H9 (cell line): Measurements from ENCODE around the gene COL27A1. TPM values are rescaled to one million over a fixed set of nuclear protein-coding genes. Genes with fewer than 3 reads are reported as not detected.

Source experiments
- DNase-seq: peaks from one replicate; pipeline ENCODE4 v3.0.0-alpha.2; 2017
- H2AFZ ChIP-seq: one replicate; pipeline ENCODE4 v1.6.1; 2013; ENCODE audit warnings: mild to moderate bottlenecking, low read length, control low read depth, moderate library complexity
- H2AK5ac ChIP-seq: 2 replicates; pipeline ENCODE4 v1.6.1; 2013; ENCODE audit warnings: low read length, control low read depth, mixed read lengths; ENCODE audit not compliant: insufficient read length
- H2BK120ac ChIP-seq: one replicate; pipeline ENCODE4 v1.6.1; 2013; ENCODE audit warnings: low read depth, mild to moderate bottlenecking, low read length, control low read depth, inconsistent platforms; ENCODE audit not compliant: poor library complexity, severe bottlenecking
- H2BK12ac ChIP-seq: 2 replicates; pipeline ENCODE4 v1.6.1; 2013; ENCODE audit warnings: low read length, control low read depth, mixed read lengths, low read depth; ENCODE audit not compliant: insufficient read length
- H2BK15ac ChIP-seq: 2 replicates; pipeline ENCODE4 v1.6.1; 2013; ENCODE audit warnings: low read depth, low read length, control low read depth
- H2BK20ac ChIP-seq: one replicate; pipeline ENCODE4 v1.6.1; 2013; ENCODE audit warnings: low read depth, mild to moderate bottlenecking, low read length, control low read depth, inconsistent platforms; ENCODE audit not compliant: poor library complexity, severe bottlenecking
- H2BK5ac ChIP-seq: 2 replicates; pipeline ENCODE4 v1.6.1; 2013; ENCODE audit warnings: low read length, control low read depth, mixed read lengths; ENCODE audit not compliant: insufficient read length
- H3K14ac ChIP-seq: 2 replicates; pipeline ENCODE4 v1.6.1; 2013; ENCODE audit warnings: low read length, control low read depth; ENCODE audit not compliant: insufficient read depth
- H3K18ac ChIP-seq: 2 replicates; pipeline ENCODE4 v1.6.1; 2013; ENCODE audit warnings: low read depth, mild to moderate bottlenecking, mixed read lengths, low read length, control low read depth; ENCODE audit not compliant: insufficient read length
- H3K23ac ChIP-seq: 2 replicates; pipeline ENCODE4 v1.6.1; 2013; ENCODE audit warnings: low read length, control low read depth, mixed read lengths, low read depth; ENCODE audit not compliant: insufficient read length
- H3K23me2 ChIP-seq: 2 replicates; pipeline ENCODE4 v1.6.1; 2013; ENCODE audit warnings: low read depth, mild to moderate bottlenecking, mixed read lengths, low read length, control low read depth; ENCODE audit not compliant: insufficient read length, poor library complexity, severe bottlenecking
- H3K27ac ChIP-seq: 2 replicates; pipeline ENCODE4 v1.5.1; 2013; ENCODE audit warnings: low read length, control low read depth, mixed read lengths, low read depth; ENCODE audit not compliant: insufficient read length
- H3K27me3 ChIP-seq: 2 replicates; pipeline ENCODE4 v1.6.1; 2013; ENCODE audit warnings: low read length, control low read depth, inconsistent platforms; ENCODE audit not compliant: insufficient read depth
- H3K4ac ChIP-seq: 2 replicates; pipeline ENCODE4 v1.6.1; 2013; ENCODE audit warnings: low read depth, mild to moderate bottlenecking, control low read depth, inconsistent platforms, low read length, moderate library complexity
- H3K4me1 ChIP-seq: 2 replicates; pipeline ENCODE4 v1.6.1; 2013; ENCODE audit warnings: low read length, control low read depth, inconsistent platforms; ENCODE audit not compliant: insufficient read depth
- H3K4me2 ChIP-seq: 2 replicates; pipeline ENCODE4 v1.6.1; 2013; ENCODE audit warnings: low read length, control low read depth, mixed read lengths; ENCODE audit not compliant: insufficient read length, insufficient read depth
- H3K56ac ChIP-seq: 2 replicates; pipeline ENCODE4 v1.6.1; 2013; ENCODE audit warnings: low read depth, mild to moderate bottlenecking, mixed read lengths, low read length, control low read depth; ENCODE audit not compliant: insufficient read length
- H3K79me1 ChIP-seq: 2 replicates; pipeline ENCODE4 v1.6.1; 2013; ENCODE audit warnings: low read depth, mild to moderate bottlenecking, moderate library complexity, low read length, control low read depth, inconsistent platforms; ENCODE audit not compliant: insufficient read depth, poor library complexity, severe bottlenecking
- H3K79me2 ChIP-seq: 2 replicates; pipeline ENCODE4 v1.6.1; 2013; ENCODE audit warnings: low read length, control low read depth, inconsistent platforms; ENCODE audit not compliant: insufficient read depth
- H3K9ac ChIP-seq: 2 replicates; pipeline ENCODE4 v1.6.1; 2013; ENCODE audit warnings: low read length, control low read depth, mixed read lengths; ENCODE audit not compliant: insufficient read length; ENCODE audit errors: extremely low read depth
- H3K9me3 ChIP-seq: one replicate; pipeline ENCODE4 v1.6.1; 2013; ENCODE audit warnings: low read depth, low read length, inconsistent platforms; ENCODE audit not compliant: control insufficient read depth
- H3T11ph ChIP-seq: one replicate; pipeline ENCODE4 v1.6.1; 2013; ENCODE audit warnings: mild to moderate bottlenecking, low read length, control low read depth, inconsistent platforms
- H4K20me1 ChIP-seq: one replicate; pipeline ENCODE4 v1.6.1; 2013; ENCODE audit not compliant: control insufficient read depth, insufficient read length, insufficient read depth
- H4K5ac ChIP-seq: 2 replicates; pipeline ENCODE4 v1.6.1; 2013; ENCODE audit warnings: low read depth, mild to moderate bottlenecking, mixed read lengths, low read length, control low read depth; ENCODE audit not compliant: insufficient read length
- H4K8ac ChIP-seq: replicated peaks from 2 replicates; pipeline ENCODE4 v1.6.1; 2013; ENCODE audit warnings: low read length, control low read depth, mixed read lengths, low read depth; ENCODE audit not compliant: insufficient read length
- H4K91ac ChIP-seq: 2 replicates; pipeline ENCODE4 v1.6.1; 2013; ENCODE audit warnings: low read depth, mild to moderate bottlenecking, moderate library complexity, mixed read lengths, low read length, control low read depth; ENCODE audit not compliant: insufficient read length
- H3K27ac Mint-ChIP-seq, 3 experiments: 2 replicates in 2 of 3; 3 replicates in 1 of 3; pipeline ENCODE4 v1.8.0; 2020 to 2021; ENCODE audit warnings: mixed read lengths in 3 of 3, mild to moderate bottlenecking in 1 of 3, moderate library complexity in 1 of 3
- H3K27me3 Mint-ChIP-seq: 2 replicates; pipeline ENCODE4 v1.8.0; 2021; ENCODE audit warnings: low read depth, mild to moderate bottlenecking, moderate library complexity, mixed read lengths
- H3K36me3 Mint-ChIP-seq, 3 experiments: 2 replicates in 2 of 3; 3 replicates in 1 of 3; pipeline ENCODE4 v1.8.0; 2020 to 2021; ENCODE audit warnings: low read depth in 3 of 3, mixed read lengths in 3 of 3; ENCODE audit not compliant: insufficient read depth in 1 of 3
- H3K4me1 Mint-ChIP-seq, 2 experiments: 2 replicates each; pipeline ENCODE4 v1.8.0; 2020; ENCODE audit warnings: mixed read lengths in 2 of 2
- H3K4me3 Mint-ChIP-seq, 2 experiments: 2 replicates in 1 of 2; 3 replicates in 1 of 2; pipeline ENCODE4 v1.8.0; 2020 to 2021; ENCODE audit warnings: mild to moderate bottlenecking in 2 of 2, mixed read lengths in 2 of 2, moderate library complexity in 1 of 2
- H3K9me3 Mint-ChIP-seq, 2 experiments: 2 replicates in 1 of 2; 3 replicates in 1 of 2; pipeline ENCODE4 v1.8.0; 2020; ENCODE audit warnings: mild to moderate bottlenecking in 2 of 2, mixed read lengths in 2 of 2, moderate library complexity in 1 of 2
- WGBS: extraction: QIAGEN DNeasy Blood & Tissue Kit; methylation state at CpG from one replicate; pipeline ENCODE4 v1.1.7; 2013; ENCODE audit warnings: missing lambda C conversion rate, low lambda C conversion rate, mixed read lengths; ENCODE audit not compliant: insufficient read length; ENCODE audit errors: extremely low coverage; 5-methylcytosine and 5-hydroxymethylcytosine counted together
- total RNA-seq: library from RNA; stranded (reverse); gene quantifications from 2 replicates; pipeline ENCODE4 v1.2.1, GENCODE V29; 2021
- TF ChIP-seq, protein P1 (sequence below): fragments of 200-600 bp; sonication (generic); conservative IDR thresholded peaks from 3 replicates; pipeline ENCODE4 v1.8.0; 2021; ENCODE audit warnings: antibody characterized with exemption, mild to moderate bottlenecking

COL27A1 gene
- total RNA-seq, 1 experiment from 2014 or later = 17.9 TPM

DNA sequence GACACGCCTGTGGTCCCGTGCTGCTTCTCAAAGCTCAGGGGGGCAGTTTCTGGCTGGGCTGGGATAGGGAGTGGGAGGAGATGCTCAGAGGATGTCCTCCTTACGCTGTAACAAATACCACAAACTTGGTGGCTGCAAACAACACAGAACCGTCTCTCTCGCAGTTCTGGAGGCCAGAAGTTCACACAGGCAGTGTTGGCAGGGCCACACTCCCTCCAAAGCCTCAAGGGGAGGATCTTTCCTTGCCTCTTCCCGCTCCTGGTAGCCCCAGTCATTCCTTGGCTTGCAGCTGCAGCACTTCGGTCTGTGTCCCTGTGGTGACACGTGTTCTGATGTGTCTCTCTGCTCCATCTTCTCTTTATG lies 157.2 kb downstream of the COL27A1 start:
- H2BK20ac ChIP-seq = no peak overlapping the region
- Mint-ChIP-seq H3K36me3 (peaks cover 0 to 7% (median 0%) of the 10 kb centered on the region in 3 experiments; a peak in 3 of 7 replicates), H3K4me1 (peaks cover 0 to 5% of the 10 kb centered on the region in 2 experiments; a peak in 3 of 4 replicates), H3K4me3 (no peak overlapping the region), H3K27me3 (no peaks in the 10 kb centered on the region; the same call in none of the 2 replicates), H3K9me3 (no peaks in the 10 kb centered on the region), H3K27ac (no peak overlapping the region)
- no peak overlapping the region for H2AFZ ChIP-seq
- WGBS = no CpG with 5 or more reads among the region's 8 CpGs
- no peaks in the 10 kb centered on the region for H3K4me1 ChIP-seq
- H2BK15ac ChIP-seq = no peak overlapping the region
- H3K4ac ChIP-seq = no peak overlapping the region
- H2BK12ac ChIP-seq = no peak overlapping the region
- no peak overlapping the region for H3K14ac ChIP-seq
- no peaks in the 10 kb centered on the region for H3K79me2 ChIP-seq
- no peaks in the 10 kb centered on the region for H3K27me3 ChIP-seq
- H2BK120ac ChIP-seq = no peak overlapping the region
- no peak for DNase-seq
- no peak overlapping the region for H3K9ac ChIP-seq
- no peak overlapping the region for H3K27ac ChIP-seq
- no peak overlapping the region for H2BK5ac ChIP-seq
- H3K9me3 ChIP-seq = no peaks in the 10 kb centered on the region
- no peak overlapping the region for H2AK5ac ChIP-seq
- H4K91ac ChIP-seq = no peak overlapping the region
- no peaks in the 10 kb centered on the region for H3K23me2 ChIP-seq
- H4K20me1 ChIP-seq = no peaks in the 10 kb centered on the region
- H3K56ac ChIP-seq = no peak overlapping the region
- no peak overlapping the region for H3K4me2 ChIP-seq
- no peak overlapping the region for H4K5ac ChIP-seq
- no peak overlapping the region for H3K23ac ChIP-seq
- no peak overlapping the region for H3K18ac ChIP-seq
- TF ChIP-seq, protein P1, sequence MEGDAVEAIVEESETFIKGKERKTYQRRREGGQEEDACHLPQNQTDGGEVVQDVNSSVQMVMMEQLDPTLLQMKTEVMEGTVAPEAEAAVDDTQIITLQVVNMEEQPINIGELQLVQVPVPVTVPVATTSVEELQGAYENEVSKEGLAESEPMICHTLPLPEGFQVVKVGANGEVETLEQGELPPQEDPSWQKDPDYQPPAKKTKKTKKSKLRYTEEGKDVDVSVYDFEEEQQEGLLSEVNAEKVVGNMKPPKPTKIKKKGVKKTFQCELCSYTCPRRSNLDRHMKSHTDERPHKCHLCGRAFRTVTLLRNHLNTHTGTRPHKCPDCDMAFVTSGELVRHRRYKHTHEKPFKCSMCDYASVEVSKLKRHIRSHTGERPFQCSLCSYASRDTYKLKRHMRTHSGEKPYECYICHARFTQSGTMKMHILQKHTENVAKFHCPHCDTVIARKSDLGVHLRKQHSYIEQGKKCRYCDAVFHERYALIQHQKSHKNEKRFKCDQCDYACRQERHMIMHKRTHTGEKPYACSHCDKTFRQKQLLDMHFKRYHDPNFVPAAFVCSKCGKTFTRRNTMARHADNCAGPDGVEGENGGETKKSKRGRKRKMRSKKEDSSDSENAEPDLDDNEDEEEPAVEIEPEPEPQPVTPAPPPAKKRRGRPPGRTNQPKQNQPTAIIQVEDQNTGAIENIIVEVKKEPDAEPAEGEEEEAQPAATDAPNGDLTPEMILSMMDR = no peak
- H3K79me1 ChIP-seq = no peaks in the 10 kb centered on the region
- no peak overlapping the region for H4K8ac ChIP-seq
- H3T11ph ChIP-seq = no peak overlapping the region
